Bronchial epithelial cell (primary cell): ENCODE results near the gene CD247. TPM values are rescaled to one million over a fixed set of nuclear protein-coding genes. Genes with fewer than 3 reads are reported as not detected.

Source experiments
- DNase-seq: peaks from one replicate; pipeline ENCODE4 v3.0.0-alpha.2; 2010; ENCODE audit warnings: low read depth
- FAIRE-seq: peaks from 2 replicates; lab custom pipeline; 2011; peaks lifted over from hg19 to GRCh38; lab: Jason Lieb, UNC
- H3K27me3 ChIP-seq: 2 replicates; pipeline ENCODE4 v1.5.1; 2011; ENCODE audit warnings: low read length; ENCODE audit not compliant: control insufficient read depth, insufficient read depth
- H3K36me3 ChIP-seq: 2 replicates; pipeline ENCODE4 v1.5.1; 2011; ENCODE audit warnings: low read length; ENCODE audit not compliant: control insufficient read depth, insufficient read depth
- H3K4me3 ChIP-seq: 2 replicates; pipeline ENCODE4 v1.5.1; 2011; ENCODE audit warnings: mild to moderate bottlenecking, low read depth, low read length, control low read depth
- total RNA-seq: library from RNA; depleted of rRNA; stranded (reverse); fragments of >200 nt; gene quantifications from 2 replicates; pipeline ENCODE4 v1.2.1, GENCODE V29; 2014
- TF ChIP-seq, protein P1 (sequence below): IDR thresholded peaks from 2 replicates; pipeline ENCODE4 v1.5.1; 2011; ENCODE audit warnings: mild to moderate bottlenecking, moderate library complexity, low read length, control low read depth, inconsistent platforms; ENCODE audit not compliant: insufficient read depth, severe bottlenecking

The CD247 gene
- total RNA-seq, 1 donor from 2014 or later = not detected

DNA sequence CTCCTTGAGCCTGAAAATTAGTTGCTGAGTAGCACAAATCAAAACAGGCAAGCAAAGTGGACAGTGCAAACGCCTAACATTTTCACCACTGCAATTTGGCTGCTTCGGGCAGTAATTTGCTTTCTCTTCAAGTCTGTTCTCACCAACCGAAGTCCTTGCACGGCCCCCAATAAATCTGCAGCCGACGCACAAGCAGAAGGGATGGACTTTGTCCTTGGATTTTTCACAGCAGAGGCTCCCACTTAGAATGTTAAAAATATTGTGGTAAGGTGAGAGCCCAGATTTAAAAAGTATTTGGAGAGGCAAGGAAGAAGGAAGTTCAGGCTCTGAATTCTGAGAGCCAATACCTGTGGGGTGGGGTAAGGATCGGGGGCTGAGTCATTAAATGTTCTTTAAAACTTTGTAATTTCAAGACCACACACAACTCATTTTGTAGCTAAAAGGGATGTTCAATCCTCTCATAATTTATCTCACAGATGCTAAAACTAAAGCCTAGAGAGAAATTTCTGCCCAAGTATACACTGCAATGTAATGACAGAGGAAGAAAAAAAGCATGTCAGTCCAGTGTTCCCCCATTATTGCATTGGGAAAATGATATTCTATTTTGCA lies 6.2 kb downstream of the CD247 start:
- peaks cover 2% of the 10 kb centered on the region for H3K27me3 ChIP-seq
- H3K4me3 ChIP-seq = no peak overlapping the region
- FAIRE-seq (no peak), DNase-seq (no peak)
- TF ChIP-seq, protein P1, sequence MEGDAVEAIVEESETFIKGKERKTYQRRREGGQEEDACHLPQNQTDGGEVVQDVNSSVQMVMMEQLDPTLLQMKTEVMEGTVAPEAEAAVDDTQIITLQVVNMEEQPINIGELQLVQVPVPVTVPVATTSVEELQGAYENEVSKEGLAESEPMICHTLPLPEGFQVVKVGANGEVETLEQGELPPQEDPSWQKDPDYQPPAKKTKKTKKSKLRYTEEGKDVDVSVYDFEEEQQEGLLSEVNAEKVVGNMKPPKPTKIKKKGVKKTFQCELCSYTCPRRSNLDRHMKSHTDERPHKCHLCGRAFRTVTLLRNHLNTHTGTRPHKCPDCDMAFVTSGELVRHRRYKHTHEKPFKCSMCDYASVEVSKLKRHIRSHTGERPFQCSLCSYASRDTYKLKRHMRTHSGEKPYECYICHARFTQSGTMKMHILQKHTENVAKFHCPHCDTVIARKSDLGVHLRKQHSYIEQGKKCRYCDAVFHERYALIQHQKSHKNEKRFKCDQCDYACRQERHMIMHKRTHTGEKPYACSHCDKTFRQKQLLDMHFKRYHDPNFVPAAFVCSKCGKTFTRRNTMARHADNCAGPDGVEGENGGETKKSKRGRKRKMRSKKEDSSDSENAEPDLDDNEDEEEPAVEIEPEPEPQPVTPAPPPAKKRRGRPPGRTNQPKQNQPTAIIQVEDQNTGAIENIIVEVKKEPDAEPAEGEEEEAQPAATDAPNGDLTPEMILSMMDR = no peak
- H3K36me3 ChIP-seq = no peaks in the 10 kb centered on the region

GRCh38 chr1:167511374-167511986 lies 6.8 kb downstream of the CD247 start:
- FAIRE-seq (no peak), DNase-seq (no peak)
- H3K4me3 ChIP-seq = no peak overlapping the region
- H3K27me3 ChIP-seq = peaks cover 2% of the 10 kb centered on the region
- TF ChIP-seq, protein P1 = no peak
- H3K36me3 ChIP-seq = no peaks in the 10 kb centered on the region

DNA sequence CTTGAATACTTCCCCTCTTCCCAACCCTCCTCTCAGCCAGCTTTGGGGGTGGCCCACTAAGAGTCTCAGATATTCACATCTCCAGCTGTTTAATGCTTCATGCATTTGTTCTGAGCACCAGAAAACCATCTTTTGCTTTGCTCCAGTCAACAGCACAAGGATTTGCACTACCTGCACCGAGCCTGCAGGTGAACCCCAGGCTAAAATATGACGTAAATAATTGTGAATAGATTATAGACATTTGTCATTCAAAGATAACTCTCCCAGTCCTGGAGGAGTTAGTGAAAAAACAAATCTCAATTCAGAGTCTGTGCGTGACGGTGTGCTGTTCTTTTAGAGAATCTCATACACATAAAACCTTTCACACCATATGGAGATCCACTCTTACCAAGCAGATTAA lies 7.4 kb downstream of the CD247 start:
- DNase-seq (no peak), FAIRE-seq (no peak)
- peaks cover 2% of the 10 kb centered on the region for H3K27me3 ChIP-seq
- no peak overlapping the region for H3K4me3 ChIP-seq
- H3K36me3 ChIP-seq = no peaks in the 10 kb centered on the region
- TF ChIP-seq, protein P1 = no peak

DNA sequence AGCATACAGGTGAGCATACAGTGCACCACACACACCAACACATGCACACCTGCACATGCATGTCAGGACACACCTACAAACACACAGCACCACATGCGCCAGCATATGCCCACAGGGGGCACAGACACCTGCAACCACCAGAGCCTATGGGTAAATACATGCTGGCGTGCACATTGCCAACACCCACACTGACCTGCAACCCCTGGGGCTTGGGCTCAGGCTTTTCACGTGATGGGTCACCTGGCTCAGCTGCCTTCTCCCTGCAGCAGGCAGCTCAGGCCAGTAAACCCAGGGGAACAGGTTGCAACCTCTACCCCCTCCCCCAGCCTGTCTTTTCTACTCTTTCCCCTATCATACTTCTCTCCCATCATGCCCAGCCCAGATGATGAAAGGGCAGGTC lies 8.1 kb downstream of the CD247 start:
- Histone ChIP-seq H3K36me3 (no peaks in the 10 kb centered on the region), H3K4me3 (no peak overlapping the region), H3K27me3 (peaks cover 2% of the 10 kb centered on the region)
- DNase-seq (no peak), FAIRE-seq (no peak)
- TF ChIP-seq, protein P1 = no peak

DNA sequence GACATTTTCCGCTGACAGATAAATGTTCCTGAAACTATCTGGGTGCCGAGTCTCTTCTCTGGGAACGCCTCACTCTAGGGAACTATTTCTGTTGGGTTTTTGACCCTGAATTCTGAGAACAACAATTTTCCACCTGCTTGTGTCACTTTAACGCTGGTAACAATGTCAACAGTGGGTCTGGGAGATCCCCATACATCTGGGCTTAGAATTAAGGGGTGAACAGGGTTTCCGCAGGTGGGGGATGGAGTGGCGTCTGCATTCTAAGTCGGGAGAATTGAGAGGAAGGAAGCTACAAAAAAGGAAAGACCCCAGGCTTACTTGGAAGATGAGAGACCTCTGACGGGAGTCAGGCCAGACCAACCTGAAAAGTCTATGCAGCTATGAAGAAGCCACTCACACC lies 8.7 kb downstream of the CD247 start:
- Histone ChIP-seq H3K27me3 (peaks cover 2% of the 10 kb centered on the region), H3K36me3 (no peaks in the 10 kb centered on the region), H3K4me3 (no peak overlapping the region)
- FAIRE-seq (no peak), DNase-seq (no peak)
- TF ChIP-seq, protein P1 = no peak

GRCh38 chr1:167507719-167508118 lies 10.6 kb downstream of the CD247 start:
- TF ChIP-seq, protein P1 = no peak
- H3K4me3 ChIP-seq = no peak overlapping the region

More at GRCh38 chr1:167507719-167508118, 10.6 kb downstream of the CD247 start:
- no peak for DNase-seq
- H3K36me3 ChIP-seq = no peaks in the 10 kb centered on the region
- peaks cover 3% of the 10 kb centered on the region for H3K27me3 ChIP-seq
- no peak for FAIRE-seq
